Measurements from ENCODE around the gene ARHGAP8. TPM values are rescaled to one million over a fixed set of nuclear protein-coding genes. Genes with fewer than 3 reads are reported as not detected.

Gene ARHGAP8
- total RNA-seq, 1 experiment from 2014 or later = not detected

GRCh38 chr22:44802071-44802700 is 49.8 kb downstream of the ARHGAP8 start:
- no peak for DNase-seq (ENCODE audit: low spot score)

GRCh38 chr22:44802956-44803355 is 50.6 kb downstream of the ARHGAP8 start:
- no peak for DNase-seq (ENCODE audit: low spot score)

- DNase-seq (ENCODE audit: low spot score) = no peak
Observed at GRCh38 chr22:44804327-44804726, 52.0 kb downstream of the ARHGAP8 start.

GRCh38 chr22:44805711-44806110 is 53.3 kb downstream of the ARHGAP8 start:
- no peak for DNase-seq (ENCODE audit: low spot score)

GRCh38 chr22:44807232-44807631 is 54.9 kb downstream of the ARHGAP8 start:
- DNase-seq (ENCODE audit: low spot score) = no peak

- DNase-seq (ENCODE audit: low spot score) = no peak
Observed at GRCh38 chr22:44807915-44808690, 55.7 kb downstream of the ARHGAP8 start.

- no peak for DNase-seq (ENCODE audit: low spot score)
Observed at GRCh38 chr22:44809456-44809855, 57.1 kb downstream of the ARHGAP8 start.

- no peak for DNase-seq (ENCODE audit: low spot score)
Observed at GRCh38 chr22:44811141-44811540, 58.8 kb downstream of the ARHGAP8 start.

- DNase-seq (ENCODE audit: low spot score) = no peak
Observed at GRCh38 chr22:44813416-44813815, 61.0 kb downstream of the ARHGAP8 start.

- no peak for DNase-seq (ENCODE audit: low spot score)
Observed at GRCh38 chr22:44814266-44815098, 62.1 kb downstream of the ARHGAP8 start.

- no peak for DNase-seq (ENCODE audit: low spot score)
Observed at GRCh38 chr22:44815099-44816070, 63.0 kb downstream of the ARHGAP8 start.

- DNase-seq (ENCODE audit: low spot score) = no peak
Observed at GRCh38 chr22:44816141-44816540, 63.8 kb downstream of the ARHGAP8 start.

GRCh38 chr22:44818727-44819126 is 66.4 kb downstream of the ARHGAP8 start:
- DNase-seq (ENCODE audit: low spot score) = no peak

- DNase-seq (ENCODE audit: low spot score) = no peak
Observed at GRCh38 chr22:44819966-44820631, 67.7 kb downstream of the ARHGAP8 start.

GRCh38 chr22:44821741-44822475 is 69.5 kb downstream of the ARHGAP8 start:
- DNase-seq (ENCODE audit: low spot score) = no peak

- DNase-seq (ENCODE audit: low spot score) = no peak
Observed at GRCh38 chr22:44822534-44822933, 70.2 kb downstream of the ARHGAP8 start.

GRCh38 chr22:44823396-44823795 is 71.0 kb downstream of the ARHGAP8 start:
- DNase-seq (ENCODE audit: low spot score) = no peak

GRCh38 chr22:44823806-44824205 is 71.4 kb downstream of the ARHGAP8 start:
- no peak for DNase-seq (ENCODE audit: low spot score)

- no peak for DNase-seq (ENCODE audit: low spot score)
Observed at GRCh38 chr22:44824271-44824670, 71.9 kb downstream of the ARHGAP8 start.

All from H4 (cell line).